ENCODE data around the gene SEMA4D. TPM values are rescaled to one million over a fixed set of nuclear protein-coding genes. Genes with fewer than 3 reads are reported as not detected.
"Not testable (repeated sequence)": the region's sequence is repeated elsewhere in the genome, so short reads cannot be mapped to it uniquely, and the experiment has no call there.

Gene SEMA4D
- total and polyA plus RNA-seq, 7 donors, result 1.4 to 35.1 (median 4.6) TPM

DNA sequence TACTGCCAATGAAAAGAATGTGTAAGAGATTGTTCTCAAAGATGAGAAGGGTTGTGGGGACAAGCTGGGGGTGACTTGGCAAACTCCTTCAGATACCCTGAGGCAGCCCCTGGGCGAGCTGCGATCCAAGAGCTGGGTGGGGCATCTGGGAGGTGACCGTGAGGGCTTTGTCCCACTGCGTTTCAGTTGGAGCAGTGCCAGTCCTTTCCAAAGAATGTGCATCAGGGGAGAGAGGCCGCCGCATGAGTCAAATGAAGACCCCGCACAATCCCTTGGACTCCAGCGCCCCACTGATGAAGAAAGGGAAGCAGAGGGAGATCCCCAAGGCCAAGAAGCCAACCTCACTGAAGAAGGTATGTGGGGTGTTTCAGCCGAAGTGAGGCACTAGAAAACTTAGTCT is 151.2 kb downstream of the SEMA4D start:
- Histone ChIP-seq H3K4me1 (no peaks in the 10 kb centered on the region), H3K9me3 (no peaks in the 10 kb centered on the region), H3K27ac (no peak overlapping the region), H3K27me3 (no peaks in the 10 kb centered on the region), H3K36me3 (peaks cover 33 to 100% (median 77%) of the 10 kb centered on the region in 4 donors), H3K4me3 (no peak overlapping the region)
- no peak for DNase-seq
- intact Hi-C loops (cut with DNase I), result no loop called here
- TF ChIP-seq, protein P1, sequence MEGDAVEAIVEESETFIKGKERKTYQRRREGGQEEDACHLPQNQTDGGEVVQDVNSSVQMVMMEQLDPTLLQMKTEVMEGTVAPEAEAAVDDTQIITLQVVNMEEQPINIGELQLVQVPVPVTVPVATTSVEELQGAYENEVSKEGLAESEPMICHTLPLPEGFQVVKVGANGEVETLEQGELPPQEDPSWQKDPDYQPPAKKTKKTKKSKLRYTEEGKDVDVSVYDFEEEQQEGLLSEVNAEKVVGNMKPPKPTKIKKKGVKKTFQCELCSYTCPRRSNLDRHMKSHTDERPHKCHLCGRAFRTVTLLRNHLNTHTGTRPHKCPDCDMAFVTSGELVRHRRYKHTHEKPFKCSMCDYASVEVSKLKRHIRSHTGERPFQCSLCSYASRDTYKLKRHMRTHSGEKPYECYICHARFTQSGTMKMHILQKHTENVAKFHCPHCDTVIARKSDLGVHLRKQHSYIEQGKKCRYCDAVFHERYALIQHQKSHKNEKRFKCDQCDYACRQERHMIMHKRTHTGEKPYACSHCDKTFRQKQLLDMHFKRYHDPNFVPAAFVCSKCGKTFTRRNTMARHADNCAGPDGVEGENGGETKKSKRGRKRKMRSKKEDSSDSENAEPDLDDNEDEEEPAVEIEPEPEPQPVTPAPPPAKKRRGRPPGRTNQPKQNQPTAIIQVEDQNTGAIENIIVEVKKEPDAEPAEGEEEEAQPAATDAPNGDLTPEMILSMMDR (IDR thresholded peaks at IDR 0.05), result no peak
- no peak for TF ChIP-seq POLR2A (IDR thresholded peaks at IDR 0.05)
- no peak for TF ChIP-seq EP300 (IDR thresholded peaks at IDR 0.05)
- no peak for TF ChIP-seq POLR2AphosphoS5 (IDR thresholded peaks at IDR 0.05)
- 90 to 94% methylated on average over 9 of the region's 9 CpGs for WGBS, 2 donors

GRCh38 chr9:89345476-89345875 is 152.4 kb downstream of the SEMA4D start:
- no peak for TF ChIP-seq POLR2A (IDR thresholded peaks at IDR 0.05)
- TF ChIP-seq EP300 (IDR thresholded peaks at IDR 0.05), result no peak
- TF ChIP-seq, protein P1 (IDR thresholded peaks at IDR 0.05), result no peak
- no peak for TF ChIP-seq POLR2AphosphoS5 (IDR thresholded peaks at IDR 0.05)
- Histone ChIP-seq H3K36me3 (peaks cover 33 to 100% (median 73%) of the 10 kb centered on the region in 4 donors), H3K27ac (no peak overlapping the region), H3K9me3 (no peaks in the 10 kb centered on the region), H3K4me3 (no peak overlapping the region), H3K27me3 (no peaks in the 10 kb centered on the region), H3K4me1 (no peaks in the 10 kb centered on the region)
- 94 to 96% methylated on average over 5 of the region's 5 CpGs for WGBS, 2 donors
- DNase-seq, result no peak
- intact Hi-C loops (cut with DNase I), result no loop called here

- H3K9me3 ChIP-seq; DNase-seq; intact Hi-C loops (cut with DNase I); H3K4me1 ChIP-seq; H3K27me3 ChIP-seq; H3K27ac ChIP-seq; H3K4me3 ChIP-seq: not testable (repeated sequence)
- WGBS, 2 donors, result 84 to 93% methylated on average over 7 of the region's 7 CpGs
- H3K36me3 ChIP-seq, result peaks cover 37 to 100% (median 69%) of the 10 kb centered on the region in 4 donors
These were observed 154.1 kb downstream of the SEMA4D start for GRCh38 chr9:89343812-89344211.

GRCh38 chr9:89342948-89343347 is 155.0 kb downstream of the SEMA4D start:
- TF ChIP-seq, protein P1 (IDR thresholded peaks at IDR 0.05), result no peak
- TF ChIP-seq EP300 (IDR thresholded peaks at IDR 0.05), result no peak
- no peak for TF ChIP-seq POLR2AphosphoS5 (IDR thresholded peaks at IDR 0.05)
- intact Hi-C loops (cut with DNase I), result no loop called here
- Histone ChIP-seq H3K4me1 (no peaks in the 10 kb centered on the region), H3K36me3 (peaks cover 29 to 100% (median 66%) of the 10 kb centered on the region in 4 donors), H3K27ac (no peak overlapping the region), H3K27me3 (no peaks in the 10 kb centered on the region), H3K4me3 (no peak overlapping the region), H3K9me3 (no peaks in the 10 kb centered on the region)
- 96 to 100% methylated on average over 1 of the region's 1 CpG for whole genome bisulfite sequencing, 2 donors
- DNase-seq, result no peak

DNA sequence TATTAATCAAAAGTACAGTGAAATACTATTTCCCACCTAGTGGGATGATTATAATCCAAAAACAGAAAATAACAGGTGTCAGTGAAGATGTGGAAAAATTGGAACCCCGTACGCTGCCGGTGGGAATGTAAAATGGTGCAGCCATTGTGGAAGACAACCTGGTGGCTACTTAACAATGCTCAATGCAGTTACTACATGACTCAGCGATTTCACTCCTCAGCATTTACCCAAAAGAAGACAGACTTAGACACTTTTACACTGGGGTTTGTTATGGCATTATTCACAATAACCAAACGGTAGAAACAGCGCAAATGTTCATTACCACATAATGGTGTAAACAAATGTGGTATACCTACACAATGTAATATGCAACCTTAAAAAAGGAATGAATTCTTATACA is 155.7 kb downstream of the SEMA4D start:
- no peak for DNase-seq
- intact Hi-C loops (cut with DNase I), result no loop called here
- Histone ChIP-seq H3K36me3 (peaks cover 24 to 100% (median 63%) of the 10 kb centered on the region in 4 donors), H3K27ac (no peak overlapping the region), H3K9me3 (no peaks in the 10 kb centered on the region), H3K4me1 (no peaks in the 10 kb centered on the region), H3K4me3 (no peak overlapping the region), H3K27me3 (no peaks in the 10 kb centered on the region)
- TF ChIP-seq, protein P1 (IDR thresholded peaks at IDR 0.05), result no peak
- TF ChIP-seq EP300 (IDR thresholded peaks at IDR 0.05), result no peak
- TF ChIP-seq POLR2AphosphoS5 (IDR thresholded peaks at IDR 0.05), result no peak
- TF ChIP-seq POLR2A (IDR thresholded peaks at IDR 0.05), result no peak
- WGBS, 2 donors, result 96 to 98% methylated on average over 6 of the region's 6 CpGs
